ENCODE data around the gene TBX2.
"Not testable (repeated sequence)": the region's sequence is repeated elsewhere in the genome, so short reads cannot be mapped to it uniquely, and the experiment has no call there.

Gene TBX2

DNA sequence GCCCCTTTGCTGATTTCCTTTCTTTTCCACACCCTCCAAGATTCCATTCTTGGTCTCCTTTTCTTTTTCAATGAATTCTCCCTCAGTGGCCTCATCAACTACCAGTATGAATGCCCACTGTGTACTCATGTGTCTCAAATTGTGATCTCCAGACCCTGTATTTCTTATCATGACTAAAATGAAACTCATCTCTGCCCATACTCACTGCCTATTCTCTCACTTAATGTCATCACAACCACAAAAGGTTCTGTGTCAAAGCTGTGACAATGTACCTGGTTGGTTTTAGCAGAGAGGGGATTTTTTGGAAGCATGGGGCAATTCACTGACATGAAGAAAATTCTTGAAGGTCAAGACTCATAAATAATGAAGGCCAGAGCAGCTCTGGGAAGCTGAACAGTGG, 41.1 kb downstream of the TBX2 start:
- no peak for DNase-seq

DNA sequence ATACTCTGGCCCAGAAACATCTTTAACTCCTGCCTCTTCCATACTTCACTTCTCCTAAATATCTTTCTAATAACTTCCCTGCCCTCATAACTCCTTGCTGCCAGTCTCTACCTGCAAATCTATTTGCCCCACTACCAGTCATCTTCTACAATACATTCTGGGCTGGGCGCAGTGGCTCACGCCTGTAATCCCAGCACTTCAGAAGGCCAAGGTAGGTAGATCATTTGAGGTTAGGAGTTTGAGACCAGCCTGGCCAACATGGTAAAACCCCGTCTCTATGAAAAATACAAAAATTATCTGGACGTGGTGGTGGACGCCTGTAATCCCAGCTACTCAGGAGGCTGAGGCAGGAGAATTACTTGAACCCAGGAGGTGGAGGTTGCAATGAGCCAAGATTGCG, 41.9 kb downstream of the TBX2 start:
- not testable (repeated sequence) for DNase-seq

DNA sequence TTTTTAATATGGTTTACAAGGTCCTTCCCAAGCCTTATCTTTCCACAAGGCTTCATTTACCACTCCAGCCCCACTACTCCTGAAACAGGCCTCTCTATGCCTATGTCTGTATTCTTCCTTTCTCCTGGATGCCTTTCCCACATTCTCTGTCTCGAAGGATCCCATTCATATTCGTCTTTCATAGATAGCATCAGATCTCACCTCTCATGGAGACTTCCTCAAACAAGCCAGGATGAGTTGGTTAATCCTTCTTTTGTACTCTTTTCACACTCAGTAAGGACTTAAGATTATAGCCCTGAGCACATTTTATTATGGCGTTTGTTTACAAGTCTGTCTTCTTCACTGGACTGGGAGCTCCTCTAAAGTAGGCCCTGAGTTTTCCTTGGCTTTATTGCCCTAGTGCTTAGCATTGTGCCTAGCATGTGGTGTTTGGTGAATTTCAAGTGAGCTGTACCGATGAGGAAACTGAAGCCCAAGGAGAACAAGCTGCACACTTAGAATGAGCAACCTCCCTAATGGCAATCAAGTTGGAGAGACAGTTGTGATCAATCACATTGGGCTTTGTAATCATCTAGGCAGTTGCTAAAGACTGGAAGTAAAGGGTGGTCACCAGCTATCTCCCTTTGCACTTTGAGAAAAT, 42.6 kb downstream of the TBX2 start:
- no peak for DNase-seq

DNA sequence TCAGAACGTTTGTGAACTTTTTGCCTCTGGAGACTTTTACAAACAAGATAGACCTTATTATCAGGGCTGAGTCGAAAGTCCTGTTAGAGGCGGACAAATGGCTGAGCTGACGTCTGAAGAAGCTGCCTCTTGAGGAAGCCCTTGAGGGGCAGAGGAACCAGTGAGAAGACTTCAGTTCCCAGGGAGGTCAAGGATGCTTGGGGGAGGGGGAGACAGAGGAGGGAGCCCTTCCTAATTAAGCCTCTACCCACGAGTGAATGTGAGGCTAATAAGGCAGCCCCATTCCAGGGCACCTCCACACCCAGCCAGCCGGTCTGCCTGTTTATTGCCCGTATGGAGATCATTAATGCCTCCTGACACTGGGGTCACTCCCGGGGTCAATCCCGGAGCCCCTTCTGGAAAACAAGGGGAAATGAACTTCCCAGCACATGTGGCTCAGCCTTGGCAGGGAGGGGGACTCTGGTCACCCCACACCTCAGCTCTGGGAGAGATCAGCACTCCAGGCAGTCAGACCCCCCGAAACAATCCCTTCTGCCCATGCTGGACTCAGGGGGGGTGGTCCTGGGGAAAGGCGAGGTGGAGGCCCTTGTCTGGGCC, 43.3 kb downstream of the TBX2 start:
- no peak for DNase-seq

DNA sequence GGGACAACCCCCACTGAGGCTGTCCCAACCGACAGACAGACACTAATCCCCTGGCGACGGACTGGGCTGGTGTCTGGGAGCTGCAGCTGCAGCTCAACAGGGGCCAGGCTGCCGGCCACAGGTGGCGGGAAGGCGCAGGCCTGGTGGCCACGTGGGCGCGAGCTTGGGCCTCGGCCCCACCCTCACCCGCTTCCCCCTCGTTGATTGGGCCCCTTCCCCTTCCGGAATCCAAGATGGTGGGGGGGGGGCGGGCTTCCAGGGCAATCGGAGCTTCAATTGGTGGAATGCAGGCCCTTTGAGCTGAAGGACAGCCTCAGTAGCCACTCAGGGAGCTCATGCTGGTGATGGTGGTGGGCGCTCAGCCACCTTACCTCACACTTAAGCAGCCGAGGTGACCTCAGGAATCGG, 43.8 kb downstream of the TBX2 start:
- DNase-seq, result no peak

DNA sequence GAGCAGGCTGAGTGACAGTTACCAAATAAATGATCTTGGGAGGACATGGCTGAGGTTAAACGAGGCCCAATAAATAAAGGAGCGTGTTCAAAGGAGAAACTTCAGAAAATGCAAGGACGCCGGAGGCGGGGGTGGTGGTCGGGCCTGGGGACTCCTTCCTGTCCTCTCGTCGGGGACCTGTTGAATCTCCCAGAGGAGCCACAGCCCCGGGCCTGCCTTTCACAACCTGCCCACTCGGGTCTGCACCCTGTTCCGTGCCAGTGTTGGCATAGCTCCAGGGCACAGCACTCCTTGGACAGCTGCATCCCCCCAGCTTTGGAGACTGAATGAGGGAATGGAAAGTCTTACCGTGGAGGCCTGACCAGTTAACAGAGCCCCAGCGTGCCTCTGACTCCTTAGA, 44.4 kb downstream of the TBX2 start:
- DNase-seq, result no peak

DNA sequence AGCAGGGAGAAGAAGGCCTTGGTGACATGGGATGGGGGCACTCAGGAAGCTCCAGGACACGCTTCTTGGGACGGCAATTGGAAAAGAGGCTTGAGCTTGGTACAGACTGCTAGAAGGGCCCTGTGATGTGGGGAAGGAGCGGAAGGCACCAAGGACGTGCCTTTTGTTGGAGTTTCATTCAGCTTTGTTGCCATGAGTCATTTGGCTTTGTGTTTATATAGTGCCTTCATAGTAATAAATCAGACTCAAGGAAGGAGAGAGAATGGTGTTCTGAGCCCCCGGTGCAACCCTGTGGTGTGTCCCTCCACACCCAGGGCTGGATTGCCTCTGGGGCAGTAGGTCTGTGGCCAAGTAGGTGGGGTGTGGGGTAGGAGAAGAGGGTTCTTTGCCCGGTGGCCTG, 45.2 kb downstream of the TBX2 start:
- DNase-seq, result no peak

DNA sequence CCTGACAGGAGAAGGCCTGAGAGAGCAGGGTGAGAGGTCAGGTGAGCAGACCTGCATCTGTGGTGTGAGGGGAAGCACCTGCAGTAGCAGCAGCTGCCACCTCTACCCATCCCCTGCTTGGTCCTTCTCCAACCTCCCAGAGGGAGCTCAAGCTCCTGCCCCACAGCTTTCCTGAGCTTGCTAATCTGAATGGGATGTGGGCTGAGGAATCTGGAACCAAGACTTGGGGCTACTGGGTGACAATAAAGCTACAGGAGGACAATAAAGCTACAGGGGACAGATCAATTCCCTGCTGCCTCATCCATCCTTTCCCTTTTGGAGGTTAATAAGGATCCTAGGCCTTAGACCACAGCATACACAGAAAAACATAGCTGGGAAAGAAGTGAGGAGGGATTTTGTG, 47.7 kb downstream of the TBX2 start:
- DNase-seq, result no peak

DNA sequence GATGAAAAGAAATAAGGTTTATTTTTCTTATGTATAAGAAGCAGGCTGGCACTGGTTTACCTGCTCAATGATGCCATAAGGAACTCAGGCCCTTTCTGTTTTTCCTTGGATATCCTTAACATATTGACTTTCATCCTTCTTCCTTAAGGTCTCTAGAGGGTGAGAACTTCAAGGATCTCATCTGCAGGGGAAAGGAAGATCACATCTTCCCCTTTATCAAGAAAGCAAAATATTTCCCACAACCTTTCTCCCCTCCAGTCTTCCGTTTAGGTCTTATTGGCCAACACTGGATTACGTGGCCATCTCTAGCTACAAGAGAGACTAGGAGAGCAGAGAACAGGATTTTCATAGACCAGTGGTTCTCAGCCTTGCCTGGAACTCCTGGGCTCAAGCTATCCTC, 48.4 kb downstream of the TBX2 start:
- no peak for DNase-seq

DNA sequence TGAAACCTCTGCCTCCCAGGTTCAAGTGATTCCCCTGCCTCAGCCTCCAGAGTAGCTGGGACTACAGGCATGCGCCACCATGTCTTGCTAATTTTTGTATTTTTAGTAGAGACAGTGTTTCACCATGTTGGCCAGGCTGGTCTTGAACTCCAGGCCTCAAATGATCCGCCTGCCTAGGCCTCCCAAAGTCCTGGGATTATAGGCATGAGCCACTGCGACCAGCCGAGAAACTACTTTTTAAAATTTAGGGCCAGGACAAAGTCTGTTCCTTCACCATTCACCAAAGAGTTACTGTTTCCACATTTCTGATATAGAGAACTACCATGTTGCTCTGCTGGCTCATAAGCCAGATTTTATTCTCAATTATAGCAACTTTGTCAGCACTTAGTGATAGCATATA, 49.5 kb downstream of the TBX2 start:
- DNase-seq, result not testable (repeated sequence)

DNA sequence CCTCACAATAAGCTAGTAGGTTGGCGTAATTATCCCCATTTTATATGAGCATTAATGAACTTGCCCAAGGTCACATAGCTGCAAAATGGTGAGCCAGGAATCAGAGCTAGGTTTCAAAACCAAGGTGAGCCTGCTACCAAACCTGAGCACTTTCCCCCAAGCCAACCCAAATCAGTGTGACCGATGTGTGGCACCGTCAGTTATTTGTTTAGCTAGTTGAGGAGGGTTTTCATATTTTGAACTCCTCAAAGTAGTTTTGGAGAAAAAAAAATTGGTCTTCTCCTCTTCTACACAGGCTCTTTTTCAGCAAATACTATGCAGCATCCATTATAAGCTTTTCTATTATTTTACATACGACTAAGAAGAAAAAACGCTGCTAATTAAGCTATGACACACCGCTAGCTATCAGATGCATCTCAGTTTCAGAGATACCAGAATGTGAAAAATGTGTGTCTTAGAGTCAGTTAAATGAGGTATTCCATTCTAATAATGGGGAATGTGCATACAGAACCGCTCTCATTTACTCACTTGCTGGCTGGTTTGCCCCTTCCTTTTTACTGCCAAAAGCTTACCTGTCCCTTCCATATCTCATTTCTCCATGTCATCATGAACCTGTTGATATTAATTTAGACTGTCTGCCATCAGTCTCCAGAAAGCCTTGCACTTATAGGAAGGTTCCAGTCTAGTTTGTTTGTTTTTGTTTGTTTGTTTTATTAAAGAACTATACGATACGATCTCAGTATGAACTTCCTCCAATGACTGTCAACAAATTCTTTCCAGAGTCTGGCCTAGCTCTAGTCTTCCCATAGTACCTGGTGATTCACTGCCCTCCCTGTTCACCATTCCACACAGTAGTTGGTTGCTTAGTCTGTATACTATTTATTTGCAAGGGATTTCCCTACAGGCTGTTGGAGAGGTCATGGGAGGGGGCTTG, 50.3 kb downstream of the TBX2 start:
- no peak for DNase-seq

DNA sequence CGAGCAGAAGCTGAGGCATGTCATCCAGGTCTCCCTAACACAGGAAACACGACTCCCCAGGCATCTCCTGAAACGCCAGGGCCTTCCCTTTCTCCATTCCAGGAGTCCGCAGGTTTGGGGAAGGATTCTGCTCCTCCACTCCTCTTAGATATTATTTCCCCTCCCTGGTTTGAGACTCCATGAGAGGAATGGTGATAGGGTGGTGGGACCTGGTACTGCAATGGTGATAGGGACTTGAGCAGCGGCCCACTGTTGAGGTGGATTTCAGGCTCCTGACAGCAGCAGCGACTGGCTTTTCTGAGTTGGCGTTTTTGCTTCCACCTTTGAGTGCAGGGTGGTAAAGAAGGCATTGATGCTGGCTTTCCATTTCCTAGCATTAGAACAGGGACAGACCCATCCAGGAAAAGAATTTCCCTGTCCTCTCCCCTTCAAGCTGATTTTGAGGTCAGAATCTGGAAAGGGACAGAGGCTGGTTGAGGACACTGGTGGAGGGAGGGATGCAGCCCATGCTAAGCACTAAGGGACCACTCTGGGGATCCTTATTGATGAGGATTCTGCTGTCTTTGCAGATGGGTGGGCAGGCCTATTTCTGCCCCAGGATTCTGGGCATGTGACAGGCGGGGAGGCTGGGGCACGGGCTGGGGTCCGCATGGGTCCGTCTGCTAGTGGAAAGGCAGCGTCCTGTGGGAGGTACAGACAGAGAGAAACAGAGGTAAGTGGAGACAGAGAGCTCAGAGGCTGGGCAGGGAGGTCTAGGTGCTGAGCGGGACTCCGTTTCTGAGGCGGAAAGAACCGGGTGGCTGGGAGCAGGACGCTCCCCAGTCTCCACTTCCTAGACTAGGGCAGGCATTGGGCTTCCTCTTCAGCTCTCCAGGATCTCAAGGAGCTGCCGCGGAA, 51.2 kb downstream of the TBX2 start:
- DNase-seq, result no peak

DNA sequence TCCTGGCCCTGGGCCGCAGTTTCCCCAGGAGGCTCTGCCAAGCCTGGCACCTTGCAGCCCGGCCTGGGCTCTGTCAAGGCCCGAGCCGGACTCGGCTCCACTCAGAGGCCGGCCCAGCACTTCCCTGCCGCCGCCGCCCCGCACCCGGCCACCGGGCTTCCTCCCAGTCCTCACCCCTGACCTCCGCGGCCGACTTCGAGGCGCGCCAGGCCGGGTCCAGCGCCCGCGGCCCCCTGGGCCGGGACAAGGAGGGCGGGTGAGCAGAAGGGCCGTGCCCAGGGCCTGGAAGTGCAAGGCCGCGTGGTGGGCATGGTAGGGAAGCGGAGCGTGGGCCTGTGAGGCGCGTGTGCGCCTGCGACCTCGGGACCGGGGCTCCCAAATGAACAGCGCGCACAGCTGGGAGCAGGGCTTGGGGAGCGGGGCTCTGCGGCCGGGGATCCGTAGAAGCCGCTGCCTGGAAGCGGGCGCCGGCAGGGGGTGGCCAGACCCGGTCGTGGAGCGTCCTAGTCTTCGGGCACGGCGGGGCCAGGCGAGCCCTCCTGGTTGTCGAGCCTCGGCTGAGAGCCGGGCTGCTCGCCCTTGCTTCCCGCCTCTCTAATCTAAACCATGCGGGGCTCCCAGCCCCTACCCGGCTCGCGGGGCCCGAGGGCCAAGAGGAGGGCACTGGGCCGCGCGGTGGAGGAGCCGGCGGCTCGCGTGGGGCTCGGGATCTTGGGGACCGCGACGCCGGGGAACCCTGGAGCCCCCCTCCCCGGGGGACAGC, 52.1 kb downstream of the TBX2 start:
- no peak for DNase-seq

DNA sequence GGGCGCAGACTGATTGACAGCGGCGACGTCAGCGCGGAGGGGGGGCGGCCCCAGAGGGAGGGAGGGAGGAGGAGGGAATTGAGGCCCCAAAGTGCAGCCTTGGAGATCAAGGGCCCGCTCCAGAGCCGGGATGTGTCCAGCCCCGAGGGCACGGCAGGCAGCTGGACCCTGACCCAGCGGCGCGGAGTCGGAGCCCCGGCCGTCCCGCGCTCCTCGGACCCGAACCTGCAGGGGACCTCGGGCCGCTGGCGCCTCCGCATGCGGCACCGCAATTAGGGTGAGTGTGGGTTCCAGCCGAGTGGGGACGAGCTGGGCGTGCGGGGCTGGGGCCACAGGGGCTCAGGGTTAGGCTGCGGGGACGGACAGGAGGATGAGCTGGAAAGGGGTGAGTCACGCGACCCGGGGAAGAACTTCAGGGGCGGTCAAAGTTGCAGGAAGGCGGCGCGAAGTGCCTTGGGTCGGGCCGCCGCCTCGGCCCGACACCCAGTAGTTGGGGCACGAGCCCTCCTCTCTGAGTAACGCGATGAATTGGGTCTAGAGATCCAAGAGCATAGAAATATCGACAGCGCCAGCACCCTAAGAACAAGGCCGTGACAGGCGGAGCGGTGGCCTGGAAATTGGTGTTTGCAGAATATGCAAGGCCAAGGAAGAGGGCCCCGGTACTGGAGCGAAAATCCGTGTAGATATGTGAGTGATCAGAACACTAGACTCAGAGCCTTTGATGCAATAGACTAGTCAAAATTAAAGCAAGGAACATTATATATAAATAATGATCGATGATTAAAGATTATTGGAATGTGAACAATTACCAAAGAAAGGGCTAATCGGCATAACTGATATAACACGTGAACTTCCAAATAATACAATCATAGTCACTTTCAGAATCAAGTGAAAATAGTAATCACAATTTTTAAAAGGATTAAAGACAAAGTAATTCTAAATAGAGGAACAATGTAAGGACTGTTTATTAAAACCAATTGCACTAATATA, 53.0 kb downstream of the TBX2 start, which contains the start of gene TBX4:
TBX4 (plus strand) TSS at position 122 of the 990 bp plus-strand sequence. CDS start 4,069 bp downstream, outside the sequence.
- DNase-seq, result no peak

DNA sequence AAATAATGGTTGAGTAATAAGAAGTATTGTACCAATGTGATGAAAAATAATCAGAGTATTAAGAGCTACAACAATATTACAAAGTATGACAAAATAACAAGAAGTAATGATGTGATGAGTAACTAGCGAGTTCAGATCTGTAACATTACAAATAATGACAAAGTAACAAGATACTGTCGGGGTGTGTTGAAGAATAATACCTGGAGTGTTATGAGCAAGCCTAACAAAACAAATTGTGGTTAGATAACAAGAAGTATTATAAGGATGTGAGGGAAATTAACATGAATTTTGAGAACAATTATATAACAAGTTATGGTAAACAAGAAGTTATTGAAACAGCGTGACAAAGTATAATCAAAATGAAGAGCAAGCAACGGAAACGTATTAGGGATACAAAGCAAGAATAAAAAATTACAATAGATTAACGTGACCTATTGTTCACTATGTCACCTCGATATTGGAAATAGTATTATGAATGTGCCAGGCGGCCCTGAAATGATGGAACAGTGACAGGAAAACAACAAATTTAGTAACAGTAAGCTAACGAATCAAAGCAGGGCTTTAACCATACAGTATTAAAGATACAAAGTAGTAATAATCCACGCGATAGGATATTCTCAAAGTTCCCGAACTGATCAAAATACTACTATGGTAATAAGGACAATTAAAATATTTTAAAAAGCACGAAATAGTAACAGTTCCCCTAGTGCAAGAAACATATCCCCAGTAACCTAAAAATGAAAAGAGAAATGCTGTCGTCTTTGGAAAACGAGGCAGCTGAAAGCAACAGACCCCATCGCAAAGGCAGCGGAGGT, 54.1 kb downstream of the TBX2 start:
- no peak for DNase-seq

DNA sequence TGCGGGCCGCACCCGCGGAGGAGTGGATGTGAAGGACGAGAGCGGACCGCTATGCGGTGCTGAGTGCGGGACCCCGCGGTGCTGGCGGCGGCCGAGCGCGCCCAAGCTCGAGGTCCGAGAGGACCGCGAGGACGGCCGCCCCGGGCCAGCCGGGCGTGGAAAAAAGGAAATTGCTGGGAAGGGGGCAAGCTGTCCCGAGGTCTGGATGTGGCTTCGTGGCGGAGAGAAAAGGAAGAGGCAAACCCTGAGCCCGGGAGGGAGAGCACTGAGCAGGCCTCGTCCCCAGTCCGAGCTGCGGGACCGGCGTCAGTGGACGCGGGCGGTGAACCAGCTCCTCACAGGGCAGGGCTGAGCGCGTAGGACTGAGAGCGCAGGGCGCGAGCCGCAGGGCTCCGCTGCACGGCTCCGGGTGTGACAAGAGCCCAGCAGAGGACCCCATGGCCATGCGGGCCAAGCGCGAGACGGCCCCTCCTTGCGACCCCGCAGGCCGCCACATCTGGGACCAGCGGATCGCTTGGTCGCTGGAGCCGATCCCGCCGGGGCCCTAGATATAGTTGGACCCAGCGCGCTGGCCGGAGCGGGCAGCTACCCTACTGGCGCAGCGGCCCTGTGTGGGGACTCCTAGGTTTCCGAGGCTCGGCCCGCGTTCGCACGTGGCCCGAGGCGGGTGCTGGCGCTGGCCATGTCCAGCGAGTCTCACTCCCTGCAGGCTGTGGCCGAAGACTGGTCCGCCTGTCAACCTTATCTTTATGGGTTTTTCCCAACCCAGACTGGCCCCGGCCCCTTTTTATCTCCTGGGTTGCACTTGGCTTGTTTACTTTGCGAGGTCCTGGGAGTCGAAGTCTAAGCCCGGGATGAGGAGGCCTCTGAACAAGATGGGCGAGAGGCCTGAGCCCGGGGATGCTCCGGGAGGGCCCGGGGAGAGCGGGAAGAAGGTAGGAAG, 55.0 kb downstream of the TBX2 start:
- no peak for DNase-seq

DNA sequence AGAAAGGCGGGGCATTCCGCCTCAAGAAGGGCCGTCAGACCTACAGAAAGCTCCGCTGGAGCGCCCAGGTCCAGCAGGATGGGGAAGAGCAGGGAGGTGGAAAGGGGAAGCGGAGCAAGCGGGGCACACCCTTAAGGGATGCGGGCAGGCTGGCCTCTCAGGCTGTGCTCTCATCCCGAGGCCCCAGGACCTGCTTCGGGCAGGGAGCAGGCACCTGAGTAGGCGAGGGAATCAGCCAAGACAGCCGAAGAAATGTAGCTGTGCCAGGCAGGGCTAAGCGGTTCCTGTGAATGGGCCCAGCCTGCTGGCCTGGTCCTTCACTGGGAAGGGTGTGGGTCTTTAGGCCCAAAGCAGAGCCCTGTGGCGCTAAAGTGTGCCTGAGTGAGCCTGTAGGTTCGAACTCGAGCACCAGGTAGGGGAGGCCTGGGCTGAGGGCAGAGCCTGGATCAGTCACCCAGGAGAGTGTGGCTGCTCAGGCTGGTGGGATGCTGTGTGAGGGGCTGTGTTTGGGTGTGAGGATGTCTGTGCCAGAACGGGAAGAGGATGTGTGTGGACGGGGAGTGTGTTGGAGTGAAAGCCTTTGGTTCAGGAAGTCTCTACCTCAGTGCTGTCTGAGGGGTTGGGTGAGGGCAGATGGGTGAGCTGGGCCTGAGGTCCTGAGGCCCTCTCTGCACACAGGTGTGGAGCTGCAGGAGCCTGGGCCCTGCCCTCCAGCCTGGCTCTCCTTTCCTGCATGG, 55.8 kb downstream of the TBX2 start:
- DNase-seq, result no peak
